WTC11 (cell line): ENCODE measurements around the gene NPAS2. TPM values are rescaled to one million over a fixed set of nuclear protein-coding genes. Genes with fewer than 3 reads are reported as not detected.

Source experiments
- ATAC-seq: fragments of 200-7000 bp; cut with Tn5 transposase; 2 replicates; pipeline ENCODE4 v1.10.0; 2021; ENCODE audit warnings: mild to moderate bottlenecking, moderate library complexity
- CTCF ChIA-PET: fragments of 300-600 bp; sonication (Branson Sonifier 250); formaldehyde crosslinking; loops from one replicate; lab custom pipeline; 2021; ENCODE audit warnings: antibody characterized with exemption; lab: Charles Lee
- POLR2A ChIA-PET: fragments of 350-600 bp; sonication (Branson Sonifier 250); formaldehyde crosslinking; loops from one replicate; lab custom pipeline; 2021; ENCODE audit warnings: antibody characterized with exemption; lab: Charles Lee
- DNase-seq: peaks from one replicate; pipeline ENCODE4 v3.0.0; 2021; ENCODE audit warnings: low spot score
- H3K27ac Mint-ChIP-seq: 2 replicates; pipeline ENCODE4 v1.8.0; 2021; ENCODE audit warnings: mixed read lengths
- H3K27me3 Mint-ChIP-seq: 2 replicates; pipeline ENCODE4 v1.8.0; 2021; ENCODE audit warnings: low read depth, mild to moderate bottlenecking, moderate library complexity, mixed read lengths
- H3K36me3 Mint-ChIP-seq: 2 replicates; pipeline ENCODE4 v1.8.0; 2021; ENCODE audit warnings: mixed read lengths
- H3K4me1 Mint-ChIP-seq: 2 replicates; pipeline ENCODE4 v1.8.0; 2022; ENCODE audit warnings: mixed read lengths
- H3K4me3 Mint-ChIP-seq: 2 replicates; pipeline ENCODE4 v1.8.0; 2021; ENCODE audit warnings: mild to moderate bottlenecking, moderate library complexity, mixed read lengths
- H3K9me3 Mint-ChIP-seq: 2 replicates; pipeline ENCODE4 v1.8.0; 2021; ENCODE audit warnings: mixed read lengths
- ATF1 ChIP-seq: sonication (generic); formaldehyde crosslinking; IDR thresholded peaks from 2 replicates; pipeline ENCODE4 v1.8.1; 2023; ENCODE audit warnings: mild to moderate bottlenecking, moderate library complexity, missing genetic modification reagents
- ELF4 ChIP-seq: sonication (generic); formaldehyde crosslinking; IDR thresholded peaks from 2 replicates; pipeline ENCODE4 v1.8.1; 2022; ENCODE audit warnings: low read depth, mild to moderate bottlenecking, moderate library complexity, missing genetic modification reagents
- ESRRA ChIP-seq: sonication (generic); formaldehyde crosslinking; IDR thresholded peaks from 2 replicates; pipeline ENCODE4 v1.8.1; 2022; ENCODE audit warnings: mild to moderate bottlenecking, missing genetic modification reagents, borderline replicate concordance
- ETV6 ChIP-seq: sonication (generic); formaldehyde crosslinking; IDR thresholded peaks from 2 replicates; pipeline ENCODE4 v1.8.1; 2022; ENCODE audit warnings: mild to moderate bottlenecking, missing genetic modification reagents
- FOXJ3 ChIP-seq: sonication (generic); formaldehyde crosslinking; IDR thresholded peaks from 2 replicates; pipeline ENCODE4 v1.9.0; 2021; ENCODE audit warnings: missing genetic modification reagents, mild to moderate bottlenecking, borderline replicate concordance
- GABPB1 ChIP-seq: sonication (generic); formaldehyde crosslinking; IDR thresholded peaks from 2 replicates; pipeline ENCODE4 v1.8.1; 2023; ENCODE audit warnings: mild to moderate bottlenecking, missing genetic modification reagents
- IRF2 ChIP-seq: sonication (generic); formaldehyde crosslinking; IDR thresholded peaks from 2 replicates; pipeline ENCODE4 v1.8.0; 2022; ENCODE audit warnings: low read depth, missing genetic modification reagents, borderline replicate concordance
- TEAD4 ChIP-seq: sonication (generic); formaldehyde crosslinking; IDR thresholded peaks from 2 replicates; pipeline ENCODE4 v1.8.0; 2022; ENCODE audit warnings: mild to moderate bottlenecking, missing genetic modification reagents
- TP53 ChIP-seq: sonication (generic); formaldehyde crosslinking; IDR thresholded peaks from 2 replicates; pipeline ENCODE4 v1.8.1; 2023; ENCODE audit warnings: mild to moderate bottlenecking, missing genetic modification reagents
- ZNF138 ChIP-seq: sonication (generic); formaldehyde crosslinking; conservative IDR thresholded peaks from 2 replicates; pipeline ENCODE4 v1.8.1; 2022; ENCODE audit warnings: mild to moderate bottlenecking, moderate library complexity, missing genetic modification reagents
- ZNF416 ChIP-seq: fragments of 250-450 bp; sonication (Bioruptor Pico); IDR thresholded peaks from 2 replicates; pipeline ENCODE4 v1.9.0; 2021; ENCODE audit warnings: mild to moderate bottlenecking, inconsistent platforms
- total RNA-seq: library from RNA; stranded (reverse); gene quantifications from 3 replicates; pipeline ENCODE4 v1.2.3, GENCODE V29; 2021
- TF ChIP-seq, protein P1 (sequence below): sonication (generic); formaldehyde crosslinking; conservative IDR thresholded peaks from 2 replicates; pipeline ENCODE4 v1.8.1; 2023; ENCODE audit warnings: mild to moderate bottlenecking, low read depth, missing genetic modification reagents, moderate library complexity
- TF ChIP-seq, protein P2 (sequence below): fragments of 250-450 bp; sonication (Bioruptor Pico); IDR thresholded peaks from 2 replicates; pipeline ENCODE4 v2.1.2; 2022; ENCODE audit warnings: mild to moderate bottlenecking, moderate library complexity
- TF ChIP-seq, protein P3 (sequence below): fragments of 250-450 bp; sonication (Bioruptor Pico); conservative IDR thresholded peaks from 2 replicates; pipeline ENCODE4 v1.9.0; 2021; ENCODE audit warnings: mild to moderate bottlenecking
- TF ChIP-seq, protein P4 (sequence below): sonication (generic); formaldehyde crosslinking; IDR thresholded peaks from 2 replicates; pipeline ENCODE4 v1.8.1; 2022; ENCODE audit warnings: mild to moderate bottlenecking, moderate library complexity, missing genetic modification reagents
- TF ChIP-seq, protein P5 (sequence below): sonication (generic); formaldehyde crosslinking; IDR thresholded peaks from 2 replicates; pipeline ENCODE4 v1.8.0; 2023; ENCODE audit warnings: missing genetic modification reagents
- TF ChIP-seq, protein P6 (sequence below): sonication (generic); formaldehyde crosslinking; IDR thresholded peaks from 2 replicates; pipeline ENCODE4 v1.8.1; 2022; ENCODE audit warnings: low read depth, missing genetic modification reagents, borderline replicate concordance
- TF ChIP-seq, protein P7 (sequence below): fragments of 250-450 bp; sonication (Bioruptor Pico); IDR thresholded peaks from 2 replicates; pipeline ENCODE4 v1.9.0; 2021; ENCODE audit warnings: mild to moderate bottlenecking, borderline replicate concordance

NPAS2 gene
- total RNA-seq, 1 experiment from 2014 or later: 2.6 TPM

DNA sequence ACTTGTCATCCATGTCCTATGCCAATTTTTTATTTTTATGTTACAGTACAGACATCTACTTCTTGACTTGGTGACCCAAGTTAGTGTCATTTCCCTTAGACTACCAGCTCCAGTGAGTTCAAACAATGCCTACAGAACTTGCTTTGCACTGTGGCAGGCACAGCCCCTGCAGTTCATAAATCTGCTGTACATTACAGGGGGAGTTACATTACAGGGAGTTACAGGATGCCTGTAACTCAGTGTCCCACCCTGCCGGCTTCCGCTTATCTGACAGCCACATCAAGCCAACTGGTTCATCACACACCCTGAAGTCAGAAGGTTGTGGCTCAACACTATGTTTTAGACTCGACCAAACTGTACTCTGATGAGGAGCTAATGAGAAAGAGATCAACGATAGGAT, 7.8 kb upstream of the NPAS2 start:
- TF ChIP-seq, protein P1, sequence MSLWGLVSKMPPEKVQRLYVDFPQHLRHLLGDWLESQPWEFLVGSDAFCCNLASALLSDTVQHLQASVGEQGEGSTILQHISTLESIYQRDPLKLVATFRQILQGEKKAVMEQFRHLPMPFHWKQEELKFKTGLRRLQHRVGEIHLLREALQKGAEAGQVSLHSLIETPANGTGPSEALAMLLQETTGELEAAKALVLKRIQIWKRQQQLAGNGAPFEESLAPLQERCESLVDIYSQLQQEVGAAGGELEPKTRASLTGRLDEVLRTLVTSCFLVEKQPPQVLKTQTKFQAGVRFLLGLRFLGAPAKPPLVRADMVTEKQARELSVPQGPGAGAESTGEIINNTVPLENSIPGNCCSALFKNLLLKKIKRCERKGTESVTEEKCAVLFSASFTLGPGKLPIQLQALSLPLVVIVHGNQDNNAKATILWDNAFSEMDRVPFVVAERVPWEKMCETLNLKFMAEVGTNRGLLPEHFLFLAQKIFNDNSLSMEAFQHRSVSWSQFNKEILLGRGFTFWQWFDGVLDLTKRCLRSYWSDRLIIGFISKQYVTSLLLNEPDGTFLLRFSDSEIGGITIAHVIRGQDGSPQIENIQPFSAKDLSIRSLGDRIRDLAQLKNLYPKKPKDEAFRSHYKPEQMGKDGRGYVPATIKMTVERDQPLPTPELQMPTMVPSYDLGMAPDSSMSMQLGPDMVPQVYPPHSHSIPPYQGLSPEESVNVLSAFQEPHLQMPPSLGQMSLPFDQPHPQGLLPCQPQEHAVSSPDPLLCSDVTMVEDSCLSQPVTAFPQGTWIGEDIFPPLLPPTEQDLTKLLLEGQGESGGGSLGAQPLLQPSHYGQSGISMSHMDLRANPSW: no peak
- TF ChIP-seq ATF1 (no peak), ESRRA (no peak), ZNF416 (CRISPR knock-in tag) (no peak), TEAD4 (CRISPR knock-in tag) (no peak), FOXJ3 (CRISPR knock-in tag) (no peak), ETV6 (CRISPR knock-in tag) (no peak), GABPB1 (CRISPR knock-in tag) (no peak), ELF4 (CRISPR knock-in tag) (no peak), IRF2 (CRISPR knock-in tag) (no peak), ZNF138 (CRISPR knock-in tag) (no peak), TP53 (no peak)
- TF ChIP-seq, protein P2, sequence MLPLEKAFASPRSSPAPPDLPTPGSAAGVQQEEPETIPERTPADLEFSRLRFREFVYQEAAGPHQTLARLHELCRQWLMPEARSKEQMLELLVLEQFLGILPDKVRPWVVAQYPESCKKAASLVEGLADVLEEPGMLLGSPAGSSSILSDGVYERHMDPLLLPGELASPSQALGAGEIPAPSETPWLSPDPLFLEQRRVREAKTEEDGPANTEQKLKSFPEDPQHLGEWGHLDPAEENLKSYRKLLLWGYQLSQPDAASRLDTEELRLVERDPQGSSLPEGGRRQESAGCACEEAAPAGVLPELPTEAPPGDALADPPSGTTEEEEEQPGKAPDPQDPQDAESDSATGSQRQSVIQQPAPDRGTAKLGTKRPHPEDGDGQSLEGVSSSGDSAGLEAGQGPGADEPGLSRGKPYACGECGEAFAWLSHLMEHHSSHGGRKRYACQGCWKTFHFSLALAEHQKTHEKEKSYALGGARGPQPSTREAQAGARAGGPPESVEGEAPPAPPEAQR (CRISPR knock-in tag): no peak
- TF ChIP-seq, protein P3, sequence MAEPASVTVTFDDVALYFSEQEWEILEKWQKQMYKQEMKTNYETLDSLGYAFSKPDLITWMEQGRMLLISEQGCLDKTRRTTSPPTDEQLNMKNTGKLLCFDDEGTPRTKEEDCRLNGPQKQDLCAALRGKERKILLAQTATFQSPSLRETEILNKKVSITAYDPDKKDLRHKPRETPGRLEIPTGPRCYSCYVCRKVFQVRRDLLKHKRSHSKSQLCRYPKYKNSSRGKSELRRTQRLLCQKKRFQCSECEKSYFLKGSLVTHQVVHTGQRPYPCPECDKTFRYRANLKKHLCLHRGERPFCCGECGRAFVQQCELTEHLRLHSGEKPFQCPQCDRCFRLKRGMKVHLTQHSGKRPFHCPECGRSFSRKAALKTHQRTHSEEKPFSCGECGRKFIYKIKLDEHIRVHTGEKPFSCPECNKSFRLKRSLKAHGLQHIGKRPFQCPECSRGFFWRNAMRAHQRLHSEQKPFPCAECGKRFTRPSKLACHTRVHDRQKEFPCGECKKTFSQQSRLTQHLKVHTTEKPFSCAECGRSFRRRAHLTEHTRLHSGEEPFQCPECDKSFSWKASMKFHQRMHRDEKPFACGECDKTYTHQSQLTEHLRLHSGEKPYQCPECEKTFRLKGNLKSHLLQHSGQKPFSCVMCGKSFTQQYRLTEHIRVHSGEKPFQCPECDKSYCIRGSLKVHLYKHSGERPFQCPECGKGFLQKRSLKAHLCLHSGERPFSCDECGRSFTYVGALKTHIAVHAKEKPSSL: no peak
- TF ChIP-seq, protein P4, sequence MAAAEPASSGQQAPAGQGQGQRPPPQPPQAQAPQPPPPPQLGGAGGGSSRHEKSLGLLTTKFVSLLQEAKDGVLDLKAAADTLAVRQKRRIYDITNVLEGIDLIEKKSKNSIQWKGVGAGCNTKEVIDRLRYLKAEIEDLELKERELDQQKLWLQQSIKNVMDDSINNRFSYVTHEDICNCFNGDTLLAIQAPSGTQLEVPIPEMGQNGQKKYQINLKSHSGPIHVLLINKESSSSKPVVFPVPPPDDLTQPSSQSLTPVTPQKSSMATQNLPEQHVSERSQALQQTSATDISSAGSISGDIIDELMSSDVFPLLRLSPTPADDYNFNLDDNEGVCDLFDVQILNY (CRISPR knock-in tag): no peak
- TF ChIP-seq, protein P5, sequence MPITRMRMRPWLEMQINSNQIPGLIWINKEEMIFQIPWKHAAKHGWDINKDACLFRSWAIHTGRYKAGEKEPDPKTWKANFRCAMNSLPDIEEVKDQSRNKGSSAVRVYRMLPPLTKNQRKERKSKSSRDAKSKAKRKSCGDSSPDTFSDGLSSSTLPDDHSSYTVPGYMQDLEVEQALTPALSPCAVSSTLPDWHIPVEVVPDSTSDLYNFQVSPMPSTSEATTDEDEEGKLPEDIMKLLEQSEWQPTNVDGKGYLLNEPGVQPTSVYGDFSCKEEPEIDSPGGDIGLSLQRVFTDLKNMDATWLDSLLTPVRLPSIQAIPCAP: no peak
- TF ChIP-seq, protein P6, sequence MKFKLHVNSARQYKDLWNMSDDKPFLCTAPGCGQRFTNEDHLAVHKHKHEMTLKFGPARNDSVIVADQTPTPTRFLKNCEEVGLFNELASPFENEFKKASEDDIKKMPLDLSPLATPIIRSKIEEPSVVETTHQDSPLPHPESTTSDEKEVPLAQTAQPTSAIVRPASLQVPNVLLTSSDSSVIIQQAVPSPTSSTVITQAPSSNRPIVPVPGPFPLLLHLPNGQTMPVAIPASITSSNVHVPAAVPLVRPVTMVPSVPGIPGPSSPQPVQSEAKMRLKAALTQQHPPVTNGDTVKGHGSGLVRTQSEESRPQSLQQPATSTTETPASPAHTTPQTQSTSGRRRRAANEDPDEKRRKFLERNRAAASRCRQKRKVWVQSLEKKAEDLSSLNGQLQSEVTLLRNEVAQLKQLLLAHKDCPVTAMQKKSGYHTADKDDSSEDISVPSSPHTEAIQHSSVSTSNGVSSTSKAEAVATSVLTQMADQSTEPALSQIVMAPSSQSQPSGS: no peak
- TF ChIP-seq, protein P7, sequence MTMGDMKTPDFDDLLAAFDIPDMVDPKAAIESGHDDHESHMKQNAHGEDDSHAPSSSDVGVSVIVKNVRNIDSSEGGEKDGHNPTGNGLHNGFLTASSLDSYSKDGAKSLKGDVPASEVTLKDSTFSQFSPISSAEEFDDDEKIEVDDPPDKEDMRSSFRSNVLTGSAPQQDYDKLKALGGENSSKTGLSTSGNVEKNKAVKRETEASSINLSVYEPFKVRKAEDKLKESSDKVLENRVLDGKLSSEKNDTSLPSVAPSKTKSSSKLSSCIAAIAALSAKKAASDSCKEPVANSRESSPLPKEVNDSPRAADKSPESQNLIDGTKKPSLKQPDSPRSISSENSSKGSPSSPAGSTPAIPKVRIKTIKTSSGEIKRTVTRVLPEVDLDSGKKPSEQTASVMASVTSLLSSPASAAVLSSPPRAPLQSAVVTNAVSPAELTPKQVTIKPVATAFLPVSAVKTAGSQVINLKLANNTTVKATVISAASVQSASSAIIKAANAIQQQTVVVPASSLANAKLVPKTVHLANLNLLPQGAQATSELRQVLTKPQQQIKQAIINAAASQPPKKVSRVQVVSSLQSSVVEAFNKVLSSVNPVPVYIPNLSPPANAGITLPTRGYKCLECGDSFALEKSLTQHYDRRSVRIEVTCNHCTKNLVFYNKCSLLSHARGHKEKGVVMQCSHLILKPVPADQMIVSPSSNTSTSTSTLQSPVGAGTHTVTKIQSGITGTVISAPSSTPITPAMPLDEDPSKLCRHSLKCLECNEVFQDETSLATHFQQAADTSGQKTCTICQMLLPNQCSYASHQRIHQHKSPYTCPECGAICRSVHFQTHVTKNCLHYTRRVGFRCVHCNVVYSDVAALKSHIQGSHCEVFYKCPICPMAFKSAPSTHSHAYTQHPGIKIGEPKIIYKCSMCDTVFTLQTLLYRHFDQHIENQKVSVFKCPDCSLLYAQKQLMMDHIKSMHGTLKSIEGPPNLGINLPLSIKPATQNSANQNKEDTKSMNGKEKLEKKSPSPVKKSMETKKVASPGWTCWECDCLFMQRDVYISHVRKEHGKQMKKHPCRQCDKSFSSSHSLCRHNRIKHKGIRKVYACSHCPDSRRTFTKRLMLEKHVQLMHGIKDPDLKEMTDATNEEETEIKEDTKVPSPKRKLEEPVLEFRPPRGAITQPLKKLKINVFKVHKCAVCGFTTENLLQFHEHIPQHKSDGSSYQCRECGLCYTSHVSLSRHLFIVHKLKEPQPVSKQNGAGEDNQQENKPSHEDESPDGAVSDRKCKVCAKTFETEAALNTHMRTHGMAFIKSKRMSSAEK (CRISPR knock-in tag): no peak
- ATAC-seq: no peak
- DNase-seq: no peak
- H3K27ac Mint-ChIP-seq: no peak overlapping the region
- no peaks in the 10 kb centered on the region for H3K36me3 Mint-ChIP-seq
- H3K27me3 Mint-ChIP-seq: peaks cover 17% of the 10 kb centered on the region
- CTCF ChIA-PET: no interaction called here
- POLR2A ChIA-PET: no interaction called here
- H3K4me1 Mint-ChIP-seq: peaks cover 40% of the 10 kb centered on the region
- no peak overlapping the region for H3K4me3 Mint-ChIP-seq
- peaks cover 9% of the 10 kb centered on the region; the same call in 1 of the 2 replicates for H3K9me3 Mint-ChIP-seq
